PC-3 (cell line): Measurements from ENCODE around the gene DEPDC1. TPM values are rescaled to one million over a fixed set of nuclear protein-coding genes. Genes with fewer than 3 reads are reported as not detected.

Experiments used
- ATAC-seq: fragments of 200-7000 bp; cut with Tn5 transposase; 2 replicates; pipeline ENCODE4 v1.9.1; 2020; ENCODE audit warnings: mild to moderate bottlenecking, moderate library complexity
- BruUV-seq: library from RNA; stranded (reverse); fragments of 400-500 nt; replicated peaks from 2 replicates; lab custom pipeline; 2021; lab: Mats Ljungman, UMichigan
- CTCF ChIA-PET: fragments of 300-600 bp; sonication (Branson Sonifier 250); formaldehyde crosslinking; loops from one replicate; lab custom pipeline; 2022; ENCODE audit warnings: antibody characterized with exemption; lab: Charles Lee
- POLR2A ChIA-PET: fragments of 300-600 bp; sonication (Branson Sonifier 250); formaldehyde crosslinking; loops from one replicate; lab custom pipeline; 2022; ENCODE audit warnings: antibody characterized with exemption; ENCODE audit not compliant: unreplicated experiment; lab: Charles Lee
- DNase-seq: peaks from one replicate; pipeline ENCODE4 v3.0.0-alpha.2; 2015
- H2AFZ ChIP-seq: fragments of 300-600 bp; sonication (generic); 2 replicates; pipeline ENCODE4 v1.6.0; 2016; ENCODE audit warnings: antibody characterized with exemption, low read length
- H3F3A ChIP-seq: fragments of 300-600 bp; sonication (generic); one replicate; pipeline ENCODE4 v1.6.0; 2017; ENCODE audit warnings: antibody characterized with exemption, low read length, control low read depth, mild to moderate bottlenecking; ENCODE audit not compliant: unreplicated experiment
- H3K27ac ChIP-seq: fragments of 300-600 bp; sonication (generic); 2 replicates; pipeline ENCODE4 v1.5.1; 2016; ENCODE audit warnings: mild to moderate bottlenecking, low read length
- H3K27me3 ChIP-seq: fragments of 300-600 bp; sonication (generic); 2 replicates; pipeline ENCODE4 v1.6.1; 2016; ENCODE audit warnings: low read length, mixed read lengths
- H3K36me3 ChIP-seq: fragments of 300-600 bp; sonication (generic); 2 replicates; pipeline ENCODE4 v1.6.1; 2016; ENCODE audit warnings: low read depth, mixed run types, low read length, mixed read lengths
- H3K4me1 ChIP-seq: fragments of 300-600 bp; sonication (generic); 2 replicates; pipeline ENCODE4 v1.5.1; 2016; ENCODE audit warnings: low read length; ENCODE audit not compliant: insufficient read depth
- H3K4me2 ChIP-seq: fragments of 300-600 bp; sonication (generic); 2 replicates; pipeline ENCODE4 v1.6.0; 2016; ENCODE audit warnings: low read length
- H3K4me3 ChIP-seq: fragments of 300-600 bp; sonication (generic); 2 replicates; pipeline ENCODE4 v1.5.1; 2016; ENCODE audit warnings: mild to moderate bottlenecking, low read length, mixed read lengths
- H3K79me2 ChIP-seq: fragments of 300-600 bp; sonication (generic); 2 replicates; pipeline ENCODE4 v1.6.1; 2017; ENCODE audit warnings: low read length, mixed read lengths
- H3K9ac ChIP-seq: fragments of 300-600 bp; sonication (generic); 2 replicates; pipeline ENCODE4 v1.6.0; 2016; ENCODE audit warnings: mild to moderate bottlenecking, low read length
- H3K9me2 ChIP-seq: fragments of 300-600 bp; sonication (generic); replicated peaks from 2 replicates; pipeline ENCODE4 v1.6.1; 2016; ENCODE audit warnings: mixed run types, low read length, mixed read lengths
- H3K9me3 ChIP-seq: fragments of 300-600 bp; sonication (generic); 2 replicates; pipeline ENCODE4 v1.6.1; 2016; ENCODE audit warnings: low read length, mixed read lengths
- H4K20me1 ChIP-seq: fragments of 300-600 bp; sonication (generic); 2 replicates; pipeline ENCODE4 v1.6.1; 2016; ENCODE audit warnings: low read length, mixed read lengths
- EZH2 ChIP-seq: fragments of 300-600 bp; sonication (generic); IDR thresholded peaks from one replicate; pipeline ENCODE4 v1.6.1; 2017; ENCODE audit warnings: antibody characterized with exemption, mild to moderate bottlenecking, low read length; ENCODE audit not compliant: unreplicated experiment
- EZH2phosphoT487 ChIP-seq: fragments of 300-600 bp; sonication (generic); IDR thresholded peaks from 2 replicates; pipeline ENCODE4 v1.6.1; 2018; ENCODE audit warnings: mild to moderate bottlenecking, antibody characterized with exemption, low read length, borderline replicate concordance
- intact Hi-C: fragments of 100-400 bp; cut with micrococcal nuclease; formaldehyde crosslinking; loops from 2 replicates; pipeline ENCODE4 v1.9.0; 2023
- total RNA-seq: library from RNA; depleted of rRNA; stranded (reverse); fragments of >200 nt; gene quantifications from 2 replicates; pipeline ENCODE4 v1.2.3, GENCODE V29; 2014
- TF ChIP-seq, protein P1 (sequence below): fragments of 300-600 bp; sonication (generic); conservative IDR thresholded peaks from 2 replicates; pipeline ENCODE4 v1.5.1; 2017; ENCODE audit warnings: antibody characterized with exemption, low read depth, mild to moderate bottlenecking, low read length

Gene DEPDC1
- total RNA-seq, 1 experiment from 2014 or later = 21.6 TPM

DNA sequence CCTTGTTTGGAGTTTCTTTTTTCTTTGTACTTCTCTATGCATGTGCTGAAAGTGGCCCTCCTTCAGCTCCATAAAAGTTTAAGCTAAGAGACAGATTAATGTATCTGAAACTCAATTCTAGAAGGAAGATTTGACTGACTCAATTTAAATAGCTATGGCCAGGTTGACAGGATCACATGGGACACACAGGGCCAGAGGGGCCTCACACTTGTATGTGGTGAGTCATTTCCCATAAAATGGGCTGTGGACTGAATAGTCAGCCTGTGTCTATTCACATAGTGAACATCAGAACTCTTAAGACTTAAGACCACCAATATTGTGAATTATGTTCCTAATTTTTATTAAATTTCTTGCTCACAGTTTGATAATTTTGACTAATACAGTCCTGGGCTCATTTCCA is 45.7 kb upstream of the DEPDC1 start:
- peak; percentile 74 for DNase-seq
- Histone ChIP-seq H3F3A (no peaks in the 10 kb centered on the region), H3K9me3 (no peaks in the 10 kb centered on the region), H3K36me3 (no peaks in the 10 kb centered on the region), H3K9ac (no peak overlapping the region), H3K27ac (no peak overlapping the region), H3K4me3 (no peak overlapping the region), H3K9me2 (no peaks in the 10 kb centered on the region), H2AFZ (no peak overlapping the region), H3K4me1 (peaks cover 10% of the 10 kb centered on the region), H3K4me2 (no peak overlapping the region), H3K27me3 (no peaks in the 10 kb centered on the region), H4K20me1 (no peaks in the 10 kb centered on the region), H3K79me2 (no peaks in the 10 kb centered on the region)
- TF ChIP-seq EZH2phosphoT487 = no peak
- TF ChIP-seq EZH2 = no peak
- TF ChIP-seq, protein P1, sequence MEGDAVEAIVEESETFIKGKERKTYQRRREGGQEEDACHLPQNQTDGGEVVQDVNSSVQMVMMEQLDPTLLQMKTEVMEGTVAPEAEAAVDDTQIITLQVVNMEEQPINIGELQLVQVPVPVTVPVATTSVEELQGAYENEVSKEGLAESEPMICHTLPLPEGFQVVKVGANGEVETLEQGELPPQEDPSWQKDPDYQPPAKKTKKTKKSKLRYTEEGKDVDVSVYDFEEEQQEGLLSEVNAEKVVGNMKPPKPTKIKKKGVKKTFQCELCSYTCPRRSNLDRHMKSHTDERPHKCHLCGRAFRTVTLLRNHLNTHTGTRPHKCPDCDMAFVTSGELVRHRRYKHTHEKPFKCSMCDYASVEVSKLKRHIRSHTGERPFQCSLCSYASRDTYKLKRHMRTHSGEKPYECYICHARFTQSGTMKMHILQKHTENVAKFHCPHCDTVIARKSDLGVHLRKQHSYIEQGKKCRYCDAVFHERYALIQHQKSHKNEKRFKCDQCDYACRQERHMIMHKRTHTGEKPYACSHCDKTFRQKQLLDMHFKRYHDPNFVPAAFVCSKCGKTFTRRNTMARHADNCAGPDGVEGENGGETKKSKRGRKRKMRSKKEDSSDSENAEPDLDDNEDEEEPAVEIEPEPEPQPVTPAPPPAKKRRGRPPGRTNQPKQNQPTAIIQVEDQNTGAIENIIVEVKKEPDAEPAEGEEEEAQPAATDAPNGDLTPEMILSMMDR = no peak
- ChIA-PET POLR2A (interaction anchor here (0.7 kb wide), 1 partner anchor 1545 kb away, joined by 4 read pairs; no protein-coding TSS in a partner anchor), CTCF (no interaction called here)
- BruUV-seq = no TSS peak
- ATAC-seq = peak; percentile 99
- intact Hi-C loops = no loop called here

DNA sequence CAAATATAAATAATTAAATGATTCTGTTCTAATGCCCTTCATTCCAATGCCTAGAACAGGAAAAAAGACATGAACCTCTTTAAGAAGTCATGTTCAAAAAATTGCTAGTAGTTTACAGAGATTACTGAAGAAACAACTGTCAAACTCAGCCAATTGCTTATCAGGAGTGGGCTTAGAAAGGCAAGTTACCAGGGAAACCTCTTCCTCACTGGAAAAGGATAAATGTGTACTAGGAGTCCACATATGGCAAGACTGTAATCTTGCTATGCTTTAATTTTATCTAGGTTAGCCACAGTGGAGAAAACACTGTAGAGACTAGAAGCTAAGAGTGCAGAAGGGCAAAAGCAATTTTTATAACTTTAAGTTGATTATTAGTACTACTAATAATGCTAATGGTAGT is 42.1 kb upstream of the DEPDC1 start:
- TF ChIP-seq, protein P1 = no peak
- no peak for TF ChIP-seq EZH2
- TF ChIP-seq EZH2phosphoT487 = no peak
- CTCF ChIA-PET = no interaction called here
- intact Hi-C loops = no loop called here

DNA sequence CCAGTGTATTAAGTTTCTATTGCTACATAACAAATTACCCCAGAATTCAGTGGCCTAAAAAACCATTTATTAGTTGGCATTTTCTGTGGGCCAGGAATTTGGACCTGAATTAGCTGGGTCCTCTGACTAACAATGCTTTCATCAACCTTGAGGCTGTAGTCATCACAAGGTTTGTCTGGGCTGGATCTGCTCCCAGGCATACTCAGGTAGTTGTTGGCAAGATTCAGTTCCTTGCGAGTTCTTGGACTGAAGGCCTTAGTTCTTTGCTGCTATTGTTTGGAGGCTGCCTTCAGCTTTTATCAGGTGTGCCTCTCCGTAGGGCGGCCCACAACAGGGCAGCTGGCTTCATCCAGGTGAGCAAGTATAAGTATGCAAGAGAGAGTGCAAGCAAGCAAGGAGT is 31.4 kb upstream of the DEPDC1 start:
- no peaks in the 10 kb centered on the region for H3F3A ChIP-seq
- no peaks in the 10 kb centered on the region for H3K36me3 ChIP-seq
- H3K4me2 ChIP-seq = no peak overlapping the region
- no peaks in the 10 kb centered on the region for H3K9me2 ChIP-seq
- H3K27ac ChIP-seq = peak overlapping the region; percentile 41
- DNase-seq (peak; percentile 84), ATAC-seq (peak; percentile 83)
- POLR2A ChIA-PET = interaction anchor here (0.5 to 0.6 kb wide), 2 partner anchors 22 to 31 kb away, joined by 3 read pairs; partner anchors contain the start of gene DEPDC1
- no peak for TF ChIP-seq EZH2
- TF ChIP-seq, protein P1 = no peak
- TF ChIP-seq EZH2phosphoT487 = no peak
- H2AFZ ChIP-seq = no peak overlapping the region
- no TSS peak for BruUV-seq
- no peaks in the 10 kb centered on the region for H3K9me3 ChIP-seq
- H4K20me1 ChIP-seq = no peaks in the 10 kb centered on the region
- H3K4me1 ChIP-seq = peaks cover 45% of the 10 kb centered on the region
- no peaks in the 10 kb centered on the region for H3K79me2 ChIP-seq
- H3K4me3 ChIP-seq = no peak overlapping the region
- intact Hi-C loops = no loop called here
- no peaks in the 10 kb centered on the region for H3K27me3 ChIP-seq
- CTCF ChIA-PET = no interaction called here
- no peak overlapping the region for H3K9ac ChIP-seq

More for the DNA sequence above, 42.1 kb upstream of the DEPDC1 start:
- Histone ChIP-seq H4K20me1 (no peaks in the 10 kb centered on the region), H3K4me2 (no peak overlapping the region), H3K9ac (no peak overlapping the region), H3K27ac (no peak overlapping the region), H3K4me1 (peaks cover 10% of the 10 kb centered on the region), H3K9me2 (no peaks in the 10 kb centered on the region), H2AFZ (no peak overlapping the region), H3K79me2 (no peaks in the 10 kb centered on the region), H3K36me3 (no peaks in the 10 kb centered on the region), H3F3A (no peaks in the 10 kb centered on the region), H3K9me3 (no peaks in the 10 kb centered on the region), H3K4me3 (no peak overlapping the region), H3K27me3 (no peaks in the 10 kb centered on the region)
- POLR2A ChIA-PET = no interaction called here
- ATAC-seq = no peak
- no peak for DNase-seq
- no TSS peak for BruUV-seq
